Natural killer cell treated with Interleukin-12 subunit alpha and Interleukin-12 subunit beta and Interleukin-15 and Interleukin-18, amount 100 ng/mL, for 72 hours (primary cell): ENCODE data around the gene P2RY12. TPM values are rescaled to one million over a fixed set of nuclear protein-coding genes. Genes with fewer than 3 reads are reported as not detected.

Experiments
- ATAC-seq, 2 donors: fragments of 150-1000 bp; cut with Tn5 transposase in 1 of 2; sonication (Bioruptor Pico), chemical (Tn5 transposase) in 1 of 2; 2 replicates each; pipeline ENCODE4 v1.10.0; 2021
- DNase-seq: peaks from one replicate; pipeline ENCODE4 v3.0.0; 2022; ENCODE audit warnings: low spot score
- H3K27ac Mint-ChIP-seq, 2 donors: 1 replicate in 1 of 2; 2 replicates in 1 of 2; pipeline ENCODE4 v1.8.0; 2022; ENCODE audit warnings: mixed read lengths in 2 of 2, mild to moderate bottlenecking in 1 of 2, moderate library complexity in 1 of 2
- H3K27me3 Mint-ChIP-seq, 2 donors: 1 replicate in 1 of 2; 2 replicates in 1 of 2; pipeline ENCODE4 v1.8.0; 2022; ENCODE audit warnings: mixed read lengths in 2 of 2
- H3K36me3 Mint-ChIP-seq: one replicate; pipeline ENCODE4 v1.8.0; 2022; ENCODE audit warnings: mixed read lengths
- H3K4me1 Mint-ChIP-seq, 2 donors: 1 replicate in 1 of 2; 2 replicates in 1 of 2; pipeline ENCODE4 v1.8.0; 2022; ENCODE audit warnings: low read depth in 2 of 2, mixed read lengths in 2 of 2, mild to moderate bottlenecking in 1 of 2
- H3K4me3 Mint-ChIP-seq: one replicate; pipeline ENCODE4 v1.8.0; 2022; ENCODE audit warnings: mixed read lengths
- H3K9me3 Mint-ChIP-seq: 2 replicates; pipeline ENCODE4 v1.8.0; 2022; ENCODE audit warnings: mixed read lengths
- total RNA-seq, 2 donors: library from RNA; stranded (reverse); gene quantifications; one replicate each; pipeline ENCODE4 v1.2.3, GENCODE V29; 2022

The P2RY12 gene
- total RNA-seq, 2 donors from 2014 or later: not detected

DNA sequence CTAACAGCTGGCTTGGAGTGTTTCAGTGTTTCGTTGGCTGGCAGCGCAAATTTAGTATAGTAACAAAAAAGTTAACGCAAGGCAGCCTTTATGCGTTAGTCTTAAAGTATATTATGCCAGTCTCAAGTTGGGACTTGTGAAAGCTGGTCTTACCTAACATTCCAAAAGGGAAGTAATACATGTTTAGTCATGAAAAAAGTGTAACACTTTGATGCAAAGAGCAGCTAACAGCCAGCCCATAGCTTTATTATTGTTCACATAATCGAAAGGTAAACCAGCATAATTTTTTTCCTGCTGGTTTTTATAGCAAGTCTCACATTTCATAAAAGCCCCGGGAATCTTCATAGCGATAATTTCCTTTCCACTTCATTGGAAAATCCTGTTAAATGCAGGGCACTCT is 65.6 kb downstream of the P2RY12 start:
- Mint-ChIP-seq H3K9me3 (no peaks in the 10 kb centered on the region), H3K36me3 (no peaks in the 10 kb centered on the region), H3K4me1 (peaks cover 0 to 7% of the 10 kb centered on the region in 2 donors), H3K27me3 (peaks cover 0 to 2% of the 10 kb centered on the region in 2 donors), H3K27ac (no peak overlapping the region), H3K4me3 (no peak overlapping the region)
- DNase-seq (no peak), ATAC-seq (no peak)

- Mint-ChIP-seq H3K4me3 (no peak overlapping the region), H3K4me1 (peaks cover 0 to 4% of the 10 kb centered on the region in 2 donors), H3K9me3 (no peaks in the 10 kb centered on the region), H3K27me3 (peaks cover 0 to 2% of the 10 kb centered on the region in 2 donors), H3K27ac (no peak overlapping the region), H3K36me3 (no peaks in the 10 kb centered on the region)
- ATAC-seq: no peak
- no peak for DNase-seq
These were observed 66.2 kb downstream of the P2RY12 start for GRCh38 chr3:151318313-151318712.

DNA sequence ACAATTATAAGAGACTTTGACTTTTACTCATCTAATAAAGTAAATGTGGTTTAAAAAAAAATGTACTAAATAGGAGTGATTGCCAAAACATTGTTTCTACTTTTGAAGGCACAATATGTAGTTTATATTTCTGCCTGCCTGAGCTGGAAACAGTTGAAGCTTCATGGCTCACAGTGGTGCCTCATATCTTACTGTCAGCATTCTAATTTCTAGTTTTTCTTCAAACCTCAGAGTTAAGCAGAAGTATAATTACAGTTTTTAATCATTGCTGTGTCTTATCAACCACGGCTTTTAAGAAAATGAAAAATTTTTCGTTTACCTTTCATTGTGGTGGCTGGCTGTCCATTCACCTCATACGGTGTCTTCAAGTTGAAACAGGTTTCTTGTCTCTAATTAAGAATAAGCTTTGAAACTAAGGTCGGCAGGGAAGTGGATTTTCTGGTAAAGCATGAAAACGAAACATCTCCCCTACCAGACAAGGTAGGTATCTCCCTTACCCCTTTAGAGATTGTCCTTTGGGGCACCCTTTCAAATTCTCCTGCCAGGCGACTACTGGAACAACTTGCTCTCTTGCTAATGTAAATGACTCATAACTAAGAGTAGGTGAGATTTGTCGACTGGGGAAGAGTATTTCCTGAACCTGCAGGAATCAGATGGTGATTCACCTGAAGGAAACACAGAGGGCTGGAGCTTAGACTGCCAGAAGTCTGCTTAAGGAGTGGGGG is 68.1 kb downstream of the P2RY12 start, which contains the start of gene GPR87:
Gene GPR87, minus strand, starts transcription at position 554 of the 725 bp plus-strand sequence. CDS start 16,720 bp downstream, outside the sequence.
- DNase-seq (no peak), ATAC-seq (no peak)
- Mint-ChIP-seq H3K36me3 (no peaks in the 10 kb centered on the region), H3K4me3 (no peak within 1 kb of the TSS), H3K27ac (peak within 1 kb of the TSS in 1 of 2 donors; percentile 7), H3K27me3 (peaks cover 0 to 2% of the 10 kb centered on the region in 2 donors), H3K4me1 (no peaks in the 10 kb centered on the region), H3K9me3 (no peaks in the 10 kb centered on the region)

GRCh38 chr3:151315846-151316245 is 68.7 kb downstream of the P2RY12 start:
- Mint-ChIP-seq H3K4me3 (no peak overlapping the region), H3K9me3 (no peaks in the 10 kb centered on the region), H3K27me3 (peaks cover 0 to 2% of the 10 kb centered on the region in 2 donors), H3K36me3 (no peaks in the 10 kb centered on the region), H3K27ac (peak overlapping the region in 1 of 2 donors; percentile 7), H3K4me1 (no peaks in the 10 kb centered on the region)
- ATAC-seq (no peak), DNase-seq (no peak)

- Mint-ChIP-seq H3K36me3 (no peaks in the 10 kb centered on the region), H3K4me1 (no peaks in the 10 kb centered on the region), H3K4me3 (no peak overlapping the region), H3K9me3 (no peaks in the 10 kb centered on the region), H3K27ac (peak overlapping the region in 1 of 2 donors; percentile 7), H3K27me3 (peaks cover 0 to 2% of the 10 kb centered on the region in 2 donors)
- DNase-seq (no peak), ATAC-seq (no peak)
These were observed 69.4 kb downstream of the P2RY12 start for GRCh38 chr3:151315136-151315535.

DNA sequence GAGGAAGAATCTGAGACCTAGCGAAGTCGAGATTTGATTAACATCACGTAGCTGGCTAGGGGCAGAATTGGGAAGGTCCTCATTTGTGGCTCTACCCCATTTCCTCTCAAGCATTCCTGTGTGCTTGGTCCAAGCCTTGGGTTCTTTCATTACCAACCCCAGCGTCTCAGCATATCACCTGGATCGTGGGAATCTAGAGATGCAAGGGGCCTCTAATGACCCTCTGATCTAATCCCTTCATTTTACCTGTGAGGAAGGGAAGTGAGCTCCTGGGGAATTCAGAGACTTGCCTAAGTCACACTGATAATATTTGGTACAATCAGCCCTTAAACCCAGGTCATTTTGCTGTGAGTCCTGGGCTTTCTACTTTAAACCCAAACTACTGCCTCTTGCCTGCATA is 70.0 kb downstream of the P2RY12 start:
- DNase-seq: no peak
- H3K4me3 Mint-ChIP-seq: no peak overlapping the region
- no peak for ATAC-seq
- no peaks in the 10 kb centered on the region for H3K36me3 Mint-ChIP-seq
- no peaks in the 10 kb centered on the region for H3K9me3 Mint-ChIP-seq
- no peak overlapping the region for H3K27ac Mint-ChIP-seq
- H3K4me1 Mint-ChIP-seq: peaks cover 0 to under 1% of the 10 kb centered on the region in 2 donors
- peaks cover 0 to 3% of the 10 kb centered on the region in 2 donors for H3K27me3 Mint-ChIP-seq

- Mint-ChIP-seq H3K4me3 (no peak overlapping the region), H3K36me3 (no peaks in the 10 kb centered on the region), H3K9me3 (no peaks in the 10 kb centered on the region), H3K27ac (no peak overlapping the region), H3K27me3 (peaks cover 0 to 7% of the 10 kb centered on the region in 2 donors), H3K4me1 (peaks cover 0 to 4% of the 10 kb centered on the region in 2 donors)
- ATAC-seq: no peak
- DNase-seq: no peak
These were observed 70.4 kb downstream of the P2RY12 start for GRCh38 chr3:151314137-151314536.

DNA sequence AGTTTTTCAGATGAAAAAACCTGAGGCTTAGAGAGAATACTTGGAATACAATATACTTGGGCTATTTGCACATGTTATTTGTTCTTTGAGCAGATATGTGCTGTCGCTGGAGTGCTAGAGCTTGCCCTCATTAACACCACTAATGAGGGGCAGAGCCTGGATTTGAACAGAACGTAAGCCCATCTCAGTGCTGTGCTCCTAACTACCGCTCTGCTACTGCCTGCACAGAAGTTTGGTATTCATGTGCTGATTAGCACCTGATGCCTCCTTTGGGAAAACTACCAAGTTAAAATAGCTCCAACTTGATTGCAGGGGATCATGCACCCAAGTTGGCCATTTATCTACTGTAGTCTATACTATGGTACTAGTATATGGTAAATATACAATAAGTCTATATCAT is 71.6 kb downstream of the P2RY12 start:
- no peak overlapping the region for H3K4me3 Mint-ChIP-seq
- no peak for ATAC-seq
- peaks cover 0 to 7% of the 10 kb centered on the region in 2 donors for H3K27me3 Mint-ChIP-seq
- no peaks in the 10 kb centered on the region for H3K36me3 Mint-ChIP-seq
- DNase-seq: no peak
- peaks cover 0 to 4% of the 10 kb centered on the region in 2 donors for H3K4me1 Mint-ChIP-seq
- H3K27ac Mint-ChIP-seq: no peak overlapping the region
- H3K9me3 Mint-ChIP-seq: no peaks in the 10 kb centered on the region

- Mint-ChIP-seq H3K9me3 (no peaks in the 10 kb centered on the region), H3K27ac (peak overlapping the region in 1 of 2 donors; percentile 6), H3K27me3 (peaks cover 0 to 5% of the 10 kb centered on the region in 2 donors), H3K4me3 (no peak overlapping the region), H3K4me1 (peaks cover 25 to 28% of the 10 kb centered on the region in 2 donors), H3K36me3 (no peaks in the 10 kb centered on the region)
- DNase-seq: no peak
- ATAC-seq: no peak
These were observed 75.0 kb downstream of the P2RY12 start for GRCh38 chr3:151309566-151309965.

GRCh38 chr3:151307583-151308488 is 76.7 kb downstream of the P2RY12 start:
- Mint-ChIP-seq H3K27ac (peak overlapping the region in 1 of 2 donors; percentile 19), H3K4me1 (peaks cover 31 to 34% of the 10 kb centered on the region in 2 donors), H3K36me3 (no peaks in the 10 kb centered on the region), H3K27me3 (peaks cover 0 to 5% of the 10 kb centered on the region in 2 donors), H3K4me3 (no peak overlapping the region), H3K9me3 (no peaks in the 10 kb centered on the region)
- ATAC-seq (peak in 1 of 2 donors; percentile 42), DNase-seq (no peak)

DNA sequence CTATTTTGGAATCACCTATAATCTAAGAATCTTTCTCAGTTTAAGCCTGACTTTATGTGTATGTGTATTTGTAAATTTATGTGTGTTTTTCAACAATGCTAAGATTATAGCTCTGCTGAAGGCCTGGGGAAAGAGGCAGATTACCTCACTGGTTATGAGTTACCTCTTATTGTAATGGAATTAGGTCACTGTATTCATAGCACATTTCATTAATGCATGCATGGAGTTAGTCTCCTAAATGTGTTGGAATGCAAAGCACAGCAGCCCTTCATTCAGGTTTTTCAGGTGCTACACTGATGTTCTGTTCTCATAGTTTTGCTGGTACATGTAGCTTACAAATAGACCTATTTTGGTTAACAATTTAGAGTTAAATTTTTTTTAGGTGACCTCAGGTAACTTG is 77.4 kb downstream of the P2RY12 start:
- H3K27ac Mint-ChIP-seq: peak overlapping the region in 1 of 2 donors; percentile 33

DNA sequence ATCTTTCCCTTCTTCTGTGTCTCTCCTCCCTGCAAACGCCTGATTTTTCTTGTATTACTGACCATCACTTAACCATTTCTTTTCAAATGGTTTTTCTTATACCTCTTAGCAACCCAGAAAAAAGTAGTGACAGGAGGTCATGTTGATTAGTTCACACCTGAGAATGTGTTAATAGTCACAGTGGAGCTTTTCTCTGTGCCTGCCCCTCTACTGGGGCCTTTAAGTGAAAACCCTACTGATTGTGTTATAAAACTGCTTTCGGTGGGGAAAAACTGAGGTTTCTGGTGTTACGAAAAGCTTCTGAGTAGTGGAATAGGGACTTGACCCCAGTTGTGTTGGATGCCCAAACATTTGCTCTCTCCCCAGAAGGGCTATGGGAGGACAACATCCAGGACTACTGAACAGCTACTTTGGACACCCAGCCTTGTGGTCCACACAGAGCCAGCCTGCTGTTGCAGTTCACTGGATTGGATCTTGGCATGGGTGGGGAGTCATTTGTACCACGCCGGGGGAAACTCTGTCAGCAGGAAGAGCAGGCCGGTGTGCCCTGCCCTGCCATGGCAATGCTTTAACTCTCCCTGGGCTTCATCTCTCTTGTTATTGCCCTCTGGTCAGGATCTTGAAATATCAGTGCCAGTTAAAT is 78.3 kb downstream of the P2RY12 start:
- H3K27me3 Mint-ChIP-seq: peaks cover 0 to 5% of the 10 kb centered on the region in 2 donors
- H3K4me1 Mint-ChIP-seq: peaks cover 31 to 34% of the 10 kb centered on the region in 2 donors
- peak overlapping the region; percentile 56 for H3K4me3 Mint-ChIP-seq
- H3K9me3 Mint-ChIP-seq: no peaks in the 10 kb centered on the region
- DNase-seq (no peak), ATAC-seq (peak; percentile 31 to 55)
- H3K27ac Mint-ChIP-seq: peak overlapping the region in 1 of 2 donors; percentile 33
- H3K36me3 Mint-ChIP-seq: no peaks in the 10 kb centered on the region

More for the DNA sequence above, 77.4 kb downstream of the P2RY12 start:
- H3K4me3 Mint-ChIP-seq: no peak overlapping the region
- no peaks in the 10 kb centered on the region for H3K9me3 Mint-ChIP-seq
- no peak for ATAC-seq
- peaks cover 31 to 34% of the 10 kb centered on the region in 2 donors for H3K4me1 Mint-ChIP-seq
- peaks cover 0 to 5% of the 10 kb centered on the region in 2 donors for H3K27me3 Mint-ChIP-seq
- H3K36me3 Mint-ChIP-seq: no peaks in the 10 kb centered on the region
- no peak for DNase-seq

DNA sequence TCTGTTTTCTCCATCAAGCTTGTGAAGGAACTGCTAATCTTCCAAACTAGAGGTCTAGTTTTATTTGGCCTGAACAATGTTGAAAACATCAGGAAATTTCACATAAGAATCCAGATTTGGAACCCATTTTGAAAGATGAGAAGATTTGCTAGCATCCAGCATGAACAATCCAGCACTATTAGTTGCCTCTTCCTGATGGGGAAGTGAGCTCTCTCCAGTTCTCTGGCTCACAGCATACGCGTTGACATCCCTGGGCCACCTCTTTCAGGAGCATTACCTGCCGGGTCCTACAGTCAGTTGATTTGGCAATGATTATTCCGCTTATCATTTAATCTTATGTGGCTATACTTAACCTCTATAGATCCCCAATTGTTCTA is 78.8 kb downstream of the P2RY12 start:
- Mint-ChIP-seq H3K27ac (peak overlapping the region in 1 of 2 donors; percentile 33), H3K36me3 (no peaks in the 10 kb centered on the region), H3K9me3 (no peaks in the 10 kb centered on the region), H3K27me3 (peaks cover 0 to 5% of the 10 kb centered on the region in 2 donors), H3K4me3 (peak overlapping the region; percentile 56), H3K4me1 (peaks cover 31 to 34% of the 10 kb centered on the region in 2 donors)
- DNase-seq: no peak
- no peak for ATAC-seq
